HG03575 (cell line): ENCODE data around the gene CCDC92.

ENCODE experiments used
- ATAC-seq: cut with Tn5 transposase; IDR thresholded peaks from one replicate; pipeline ENCODE4 v1.9.1; 2021; ENCODE audit not compliant: unreplicated experiment, insufficient number of reproducible peaks, low FRiP score; ENCODE audit errors: extremely low read depth

The CCDC92 gene

GRCh38 chr12:123941624-123942237 is 30.9 kb downstream of the CCDC92 start:
- ATAC-seq, result no peak

DNA sequence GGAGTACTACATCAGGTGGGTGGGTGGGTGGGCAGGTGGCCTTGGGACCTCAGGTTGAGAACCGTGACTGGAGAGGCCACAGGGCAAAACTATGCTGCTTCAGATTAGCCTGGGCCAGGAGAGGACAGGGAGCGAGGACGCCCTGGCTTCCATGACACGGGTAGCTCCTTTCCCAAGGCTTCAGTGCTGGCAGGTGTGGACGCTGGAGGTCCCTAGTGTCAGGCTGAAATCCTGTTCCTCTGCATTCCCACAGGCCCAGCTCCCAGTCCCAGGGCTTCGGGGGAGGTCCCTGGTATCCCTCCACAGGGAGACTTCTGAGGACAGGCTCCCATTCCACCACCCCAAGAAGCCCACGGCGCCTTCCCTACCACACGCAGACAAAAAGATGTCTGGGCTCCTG is 31.6 kb downstream of the CCDC92 start:
- ATAC-seq, result no peak

DNA sequence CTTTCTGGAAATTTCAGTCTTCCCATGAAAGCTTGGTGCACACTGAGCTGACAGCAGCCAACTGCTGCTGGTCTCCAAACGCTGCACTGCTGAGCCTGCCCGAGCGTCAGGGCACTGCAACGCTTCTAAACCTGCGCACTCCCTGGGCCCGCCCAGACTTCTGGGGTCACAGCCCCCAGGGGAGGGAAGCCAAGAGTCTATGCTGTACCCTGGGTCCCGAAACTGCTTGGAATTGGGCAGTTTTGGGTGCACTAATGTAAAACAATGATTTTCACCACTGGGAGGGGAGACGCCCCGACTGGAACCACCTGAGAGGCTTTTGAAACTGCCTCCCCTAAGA is 32.0 kb downstream of the CCDC92 start:
- no peak for ATAC-seq

GRCh38 chr12:123939716-123940626 is 32.7 kb downstream of the CCDC92 start:
- no peak for ATAC-seq

GRCh38 chr12:123938679-123939480 is 33.8 kb downstream of the CCDC92 start:
- no peak for ATAC-seq

DNA sequence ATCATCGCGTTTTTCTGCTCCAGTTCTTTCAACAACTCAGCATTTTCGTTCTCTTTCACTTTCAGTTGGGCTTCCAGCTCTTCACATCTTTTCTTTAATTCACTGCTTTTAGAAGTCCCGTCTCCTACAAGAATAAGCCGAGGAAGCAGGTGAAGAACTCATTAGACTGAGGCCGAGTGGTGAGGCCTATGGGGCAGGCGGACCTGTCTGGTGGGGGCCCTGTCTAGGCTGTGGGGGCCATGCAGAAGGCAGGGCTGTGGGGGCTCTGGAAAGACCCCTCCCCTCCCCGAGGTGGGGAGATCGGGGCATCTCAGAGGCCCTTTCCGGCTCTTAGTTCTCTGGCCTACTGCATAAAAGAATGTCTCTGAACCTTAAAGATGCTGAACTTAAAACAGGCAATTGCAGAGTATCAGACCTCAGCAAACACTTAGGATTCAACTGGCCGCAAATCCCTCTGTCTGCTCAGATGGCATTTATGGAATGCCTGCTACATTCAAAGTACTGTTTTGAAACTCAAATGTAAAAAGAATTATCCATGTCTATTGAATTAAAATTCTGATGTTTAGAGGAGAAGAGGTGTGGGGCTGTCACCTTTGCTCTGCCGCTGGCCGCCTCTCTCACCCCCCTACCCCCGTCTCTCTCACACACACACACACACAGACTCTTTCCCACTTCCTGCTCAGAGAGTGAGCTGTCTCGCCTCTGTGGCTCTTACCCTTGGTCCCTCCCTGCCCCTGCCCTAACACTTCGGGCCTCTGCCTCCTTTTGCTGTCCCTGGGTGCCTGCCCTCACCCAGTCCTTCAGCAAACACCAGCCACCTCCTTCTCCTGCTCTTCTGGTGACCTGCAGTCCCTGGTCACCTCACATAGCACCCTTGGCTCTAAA is 34.7 kb downstream of the CCDC92 start:
- ATAC-seq, result no peak

- ATAC-seq, result no peak
These were observed 35.5 kb downstream of the CCDC92 start for GRCh38 chr12:123936956-123937706.

DNA sequence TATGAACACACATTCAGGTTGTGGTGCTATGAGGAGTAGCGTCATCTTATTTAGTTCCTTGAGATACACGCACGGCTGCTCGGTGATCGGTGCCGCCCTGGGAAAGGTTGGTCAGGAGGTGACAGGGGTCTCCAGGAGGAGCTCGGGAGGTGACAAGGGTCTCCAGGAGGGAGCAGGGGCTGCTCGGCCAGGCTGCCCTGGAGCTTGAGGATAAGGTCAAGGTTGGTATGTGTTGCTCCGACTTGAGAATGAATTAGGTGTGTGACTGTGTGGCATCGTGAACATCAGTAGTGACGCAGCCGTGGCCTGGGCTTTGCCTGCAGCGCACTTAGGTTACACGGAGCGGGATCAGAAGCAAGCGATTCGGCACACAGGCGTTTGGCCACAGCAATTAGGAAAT is 36.2 kb downstream of the CCDC92 start:
- no peak for ATAC-seq

DNA sequence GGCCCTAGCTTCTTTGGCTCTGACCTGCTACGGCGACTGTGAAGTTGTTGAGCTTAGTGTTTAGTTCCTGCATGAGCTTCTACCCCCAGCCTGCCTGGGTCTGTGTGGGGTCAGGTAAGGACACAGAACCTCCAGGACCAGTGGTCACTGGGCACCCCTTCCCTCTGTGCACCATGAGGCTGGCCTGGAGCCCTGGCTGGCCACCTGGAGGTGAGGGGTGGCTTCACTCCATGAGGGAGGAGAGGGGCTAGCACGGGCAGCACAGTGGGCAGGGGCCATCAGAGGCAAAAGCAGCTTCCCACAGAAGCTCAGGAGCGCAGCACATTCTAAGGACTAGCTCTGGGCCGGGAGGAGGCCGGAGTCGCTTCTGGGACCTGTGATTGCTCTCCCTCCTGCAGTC is 36.7 kb downstream of the CCDC92 start:
- no peak for ATAC-seq

DNA sequence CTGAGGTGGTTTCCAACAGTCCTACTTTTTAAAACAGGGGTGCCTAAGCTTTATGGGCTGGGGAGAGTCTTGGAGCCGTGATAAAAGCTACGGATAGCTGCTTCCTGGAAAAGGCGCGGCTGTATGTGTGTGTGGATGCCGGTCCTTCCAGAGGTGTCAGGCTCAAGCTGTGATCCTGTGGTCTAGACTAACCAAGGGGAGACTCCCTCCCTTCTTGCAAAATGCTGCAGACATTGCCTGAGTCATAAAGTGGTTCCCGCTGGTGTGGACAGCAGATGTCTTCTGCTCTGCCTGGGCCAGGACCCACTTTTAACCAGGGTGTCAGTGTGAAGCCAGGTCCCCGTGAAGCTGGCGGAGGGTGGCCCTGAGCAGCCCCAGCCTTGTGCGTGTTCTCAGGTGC is 37.8 kb downstream of the CCDC92 start:
- ATAC-seq, result no peak

GRCh38 chr12:123934016-123934620 is 38.5 kb downstream of the CCDC92 start:
- no peak for ATAC-seq

DNA sequence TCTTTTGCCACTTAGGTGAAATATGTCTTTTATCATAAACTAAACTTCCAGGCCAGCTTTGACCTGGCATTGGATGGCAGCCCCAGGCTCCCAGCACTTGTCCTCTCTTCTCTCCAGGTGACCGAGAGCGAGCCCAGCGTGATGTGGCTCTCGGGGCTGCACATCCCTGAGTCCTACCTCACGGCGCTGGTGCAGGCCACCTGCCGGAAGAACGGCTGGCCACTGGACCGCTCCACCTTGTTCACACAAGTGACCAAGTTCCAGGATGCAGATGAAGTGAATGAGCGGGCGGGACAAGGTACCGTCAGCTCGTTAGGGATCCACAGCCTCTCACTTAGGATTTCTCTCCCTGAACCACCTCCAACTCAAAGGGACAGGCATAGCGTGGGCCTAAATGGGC is 39.4 kb downstream of the CCDC92 start:
- no peak for ATAC-seq

GRCh38 chr12:123931686-123932321 is 40.8 kb downstream of the CCDC92 start:
- no peak for ATAC-seq

DNA sequence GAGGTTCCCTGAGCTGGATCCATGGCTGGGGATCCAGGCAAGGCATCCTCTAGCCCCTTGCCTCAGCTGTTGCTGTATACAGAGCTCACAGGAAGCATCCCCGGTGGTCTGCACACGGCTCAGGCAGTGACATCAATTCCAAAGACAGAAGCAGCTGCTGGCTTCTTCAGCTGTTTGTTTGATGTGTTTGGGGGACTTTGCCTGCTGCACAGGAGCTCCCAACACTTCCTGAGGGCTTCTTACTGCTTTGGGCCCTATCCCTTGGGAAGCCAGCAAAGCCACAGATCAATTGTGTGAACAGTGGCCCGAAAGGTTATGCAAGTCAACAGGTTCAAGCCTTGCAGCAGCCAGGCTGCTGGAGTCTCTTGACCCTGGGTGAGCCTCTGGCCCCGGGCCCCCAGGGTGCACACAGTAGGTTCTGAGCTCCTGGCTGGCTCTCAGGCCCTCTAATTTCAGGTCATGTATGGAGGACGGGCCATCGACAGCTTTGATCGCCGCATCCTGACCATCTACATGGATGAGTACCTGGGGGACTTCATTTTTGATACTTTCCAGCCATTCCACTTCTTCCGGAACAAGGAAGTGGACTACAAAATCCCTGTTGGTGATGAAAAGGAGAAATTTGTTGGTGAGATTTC is 42.6 kb downstream of the CCDC92 start:
- no peak for ATAC-seq

- ATAC-seq, result no peak
These were observed 43.7 kb downstream of the CCDC92 start for GRCh38 chr12:123928897-123929296.

DNA sequence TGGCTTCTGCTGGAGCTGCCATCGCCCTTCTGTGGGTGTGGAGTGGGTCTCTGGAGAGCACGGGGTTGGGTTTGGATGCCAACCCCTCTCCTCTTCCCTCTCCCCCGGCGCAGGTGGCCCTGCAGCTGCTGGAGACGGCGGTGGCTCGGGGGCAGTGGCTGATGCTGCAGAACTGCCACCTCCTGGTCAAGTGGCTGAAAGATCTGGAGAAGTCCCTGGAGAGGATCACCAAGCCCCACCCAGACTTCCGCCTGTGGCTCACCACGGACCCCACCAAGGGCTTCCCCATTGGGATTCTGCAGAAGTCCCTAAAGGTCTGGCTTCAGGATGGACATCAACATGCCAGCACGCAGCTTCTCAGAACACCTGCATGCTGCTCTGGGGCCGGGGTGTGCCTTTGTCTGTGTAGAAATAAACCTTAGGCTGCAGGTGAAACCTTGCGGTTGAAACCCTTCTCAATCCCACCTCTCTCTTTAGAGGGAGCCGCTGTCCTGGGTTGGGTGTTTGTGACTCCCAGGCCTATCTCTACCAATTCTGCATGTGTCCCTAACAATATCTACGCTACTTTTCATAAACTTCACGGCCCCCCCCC is 44.3 kb downstream of the CCDC92 start:
- ATAC-seq, result no peak

DNA sequence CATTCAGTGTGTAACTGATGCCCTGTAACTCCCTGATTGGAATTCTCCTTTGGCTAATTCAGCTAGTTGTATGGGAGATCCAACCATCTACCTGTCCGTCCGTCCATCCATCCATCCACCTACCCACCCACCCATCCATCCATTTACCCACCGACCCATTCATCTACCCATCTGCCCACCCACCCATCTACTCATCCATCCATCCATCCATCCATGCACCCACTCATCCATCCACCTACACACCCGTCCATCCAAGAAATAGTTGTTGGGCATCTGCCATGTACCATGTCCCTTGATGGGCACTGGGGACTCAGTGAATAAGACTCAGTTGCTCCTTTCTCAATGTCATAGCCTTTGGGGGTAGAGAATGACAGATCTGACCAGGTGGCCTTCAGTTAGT is 48.1 kb downstream of the CCDC92 start:
- no peak for ATAC-seq
